Activated CD8-positive, alpha-beta memory T cell treated with anti-CD3 and anti-CD28 coated beads, Interleukin-2, amount 10 ng/mL, durations not matched to agents 7 days and 5 days (primary cell): ENCODE data around the gene WDR90. TPM values are rescaled to one million over a fixed set of nuclear protein-coding genes. Genes with fewer than 3 reads are reported as not detected.
"Not testable (repeated sequence)": the region's sequence is repeated elsewhere in the genome, so short reads cannot be mapped to it uniquely, and the experiment has no call there.

Experiments
- ATAC-seq: fragments of 150-1000 bp; cut with Tn5 transposase; one replicate; pipeline ENCODE4 v1.10.0; 2021; ENCODE audit warnings: moderate library complexity
- CTCF ChIA-PET: fragments of 350-600 bp; sonication (Branson Sonifier 250); formaldehyde crosslinking; loops from one replicate; lab custom pipeline; 2021; ENCODE audit warnings: antibody characterized with exemption; lab: Charles Lee
- DNase-seq: peaks from one replicate; pipeline ENCODE4 v3.0.0-alpha.2; 2020
- H3K27ac Mint-ChIP-seq: one replicate; pipeline ENCODE4 v1.8.0; 2021; ENCODE audit warnings: mild to moderate bottlenecking, mixed read lengths
- H3K27me3 Mint-ChIP-seq: one replicate; pipeline ENCODE4 v1.8.0; 2021; ENCODE audit warnings: mixed read lengths
- H3K36me3 Mint-ChIP-seq: one replicate; pipeline ENCODE4 v1.8.0; 2021; ENCODE audit warnings: mild to moderate bottlenecking, mixed read lengths
- H3K4me1 Mint-ChIP-seq: one replicate; pipeline ENCODE4 v1.8.0; 2021; ENCODE audit warnings: mixed read lengths
- H3K4me3 Mint-ChIP-seq: one replicate; pipeline ENCODE4 v1.8.0; 2021; ENCODE audit warnings: mild to moderate bottlenecking, moderate library complexity, mixed read lengths
- H3K9me3 Mint-ChIP-seq: one replicate; pipeline ENCODE4 v1.8.0; 2022; ENCODE audit warnings: low read depth, mixed read lengths
- total RNA-seq, 2 experiments: library from RNA; stranded (reverse); gene quantifications; one replicate each; pipeline ENCODE4 v1.2.3, GENCODE V29; 2021

Gene WDR90
- total RNA-seq, 2 experiments from 2014 or later = 74.7 to 108 TPM

- CTCF ChIA-PET = interaction anchor here (0.9 to 2.4 kb wide), 4 partner anchors 13 to 103 kb away, joined by 3 to 9 read pairs (median 4); partner anchors contain the start of gene RHOT2
- peaks cover 4% of the 10 kb centered on the region for H3K36me3 Mint-ChIP-seq
- DNase-seq (no peak), ATAC-seq (no peak)
- H3K9me3 Mint-ChIP-seq = no peaks in the 10 kb centered on the region
- peak overlapping the region; percentile 78 for H3K4me3 Mint-ChIP-seq
- H3K27ac Mint-ChIP-seq = no peak overlapping the region
- peaks cover 2% of the 10 kb centered on the region for H3K27me3 Mint-ChIP-seq
- H3K4me1 Mint-ChIP-seq = peaks cover 34% of the 10 kb centered on the region
Measured at GRCh38 chr16:681746-682427, 32.7 kb downstream of the WDR90 start.

GRCh38 chr16:682493-683395 is 33.6 kb downstream of the WDR90 start:
- Mint-ChIP-seq H3K27me3 (no peaks in the 10 kb centered on the region), H3K27ac (peak overlapping the region; percentile 73), H3K4me3 (peak overlapping the region; percentile 66), H3K9me3 (no peaks in the 10 kb centered on the region), H3K36me3 (peaks cover 7% of the 10 kb centered on the region), H3K4me1 (peaks cover 36% of the 10 kb centered on the region)
- no peak for DNase-seq
- no peak for ATAC-seq
- CTCF ChIA-PET = interaction anchor here (1.0 to 2.4 kb wide), 3 partner anchors 13 to 103 kb away, joined by 3 to 9 read pairs (median 4); partner anchors contain the start of gene RHOT2

GRCh38 chr16:683396-684070 is 34.4 kb downstream of the WDR90 start:
- Mint-ChIP-seq H3K27me3 (no peaks in the 10 kb centered on the region), H3K4me1 (peaks cover 36% of the 10 kb centered on the region)
- CTCF ChIA-PET = interaction anchor here (1.1 to 1.2 kb wide), 2 partner anchors 14 to 15 kb away, joined by 3 to 4 read pairs; partner anchors contain the start of gene RHOT2

GRCh38 chr16:684071-684794 is 35.1 kb downstream of the WDR90 start, which contains the start of gene JMJD8:
TSS of gene JMJD8 (minus strand) at chr16:684334. CDS start at chr16:684319, 15 bp downstream.
- CTCF ChIA-PET = interaction anchor here (0.6 to 1.2 kb wide), 3 partner anchors 14 to 31 kb away, joined by 3 to 4 read pairs (median 3); partner anchors contain the start of genes METRN and RHOT2
- peak; percentile 73 for ATAC-seq
- H3K36me3 Mint-ChIP-seq = peaks cover 7% of the 10 kb centered on the region
- peak; percentile 98 for DNase-seq
- peaks cover 41% of the 10 kb centered on the region for H3K4me1 Mint-ChIP-seq
- peak within 1 kb of the TSS; percentile 66 for H3K4me3 Mint-ChIP-seq
- H3K9me3 Mint-ChIP-seq = no peaks in the 10 kb centered on the region
- H3K27ac Mint-ChIP-seq = peak within 1 kb of the TSS; percentile 75
- H3K27me3 Mint-ChIP-seq = no peaks in the 10 kb centered on the region

More at GRCh38 chr16:683396-684070, 34.4 kb downstream of the WDR90 start:
- ATAC-seq (no peak), DNase-seq (no peak)
- Mint-ChIP-seq H3K36me3 (peaks cover 7% of the 10 kb centered on the region), H3K4me3 (peak overlapping the region; percentile 66), H3K27ac (peak overlapping the region; percentile 73), H3K9me3 (no peaks in the 10 kb centered on the region)

GRCh38 chr16:684961-685696 is 36.0 kb downstream of the WDR90 start:
- Mint-ChIP-seq H3K9me3 (no peaks in the 10 kb centered on the region), H3K4me3 (no peak overlapping the region), H3K4me1 (peaks cover 43% of the 10 kb centered on the region), H3K27ac (no peak overlapping the region), H3K36me3 (peaks cover 7% of the 10 kb centered on the region), H3K27me3 (no peaks in the 10 kb centered on the region)
- ATAC-seq (no peak), DNase-seq (no peak)
- CTCF ChIA-PET = interaction anchor here (1.1 to 1.4 kb wide), 4 partner anchors 11 to 48 kb away, joined by 3 to 4 read pairs (median 4); partner anchors contain the start of gene RHOT2

- Mint-ChIP-seq H3K27ac (no peak overlapping the region), H3K4me3 (no peak overlapping the region), H3K36me3 (peaks cover 7% of the 10 kb centered on the region), H3K9me3 (no peaks in the 10 kb centered on the region), H3K4me1 (peaks cover 46% of the 10 kb centered on the region), H3K27me3 (no peaks in the 10 kb centered on the region)
- DNase-seq = no peak
- CTCF ChIA-PET = interaction anchor here (0.5 to 1.4 kb wide), 3 partner anchors 11 to 49 kb away, joined by 3 to 4 read pairs (median 3); no protein-coding TSS in a partner anchor
- ATAC-seq = no peak
Measured at GRCh38 chr16:685967-686366, 36.8 kb downstream of the WDR90 start.

GRCh38 chr16:686459-687260 is 37.5 kb downstream of the WDR90 start:
- DNase-seq = no peak
- Mint-ChIP-seq H3K9me3 (no peaks in the 10 kb centered on the region), H3K27me3 (no peaks in the 10 kb centered on the region), H3K27ac (no peak overlapping the region), H3K4me1 (peaks cover 42% of the 10 kb centered on the region), H3K4me3 (no peak overlapping the region), H3K36me3 (peaks cover 6% of the 10 kb centered on the region)
- ATAC-seq = no peak
- CTCF ChIA-PET = interaction anchor here (0.5 to 1.4 kb wide), 4 partner anchors 10 to 278 kb away, joined by 3 to 4 read pairs (median 3); no protein-coding TSS in a partner anchor

- no peak for DNase-seq
- H3K4me3 Mint-ChIP-seq = no peak overlapping the region
- H3K27me3 Mint-ChIP-seq = peaks cover 4% of the 10 kb centered on the region
- peaks cover 36% of the 10 kb centered on the region for H3K4me1 Mint-ChIP-seq
- ATAC-seq = no peak
- no peak overlapping the region for H3K27ac Mint-ChIP-seq
- peaks cover 2% of the 10 kb centered on the region for H3K9me3 Mint-ChIP-seq
- CTCF ChIA-PET = interaction anchor here (1.2 kb wide), 1 partner anchor 278 kb away, joined by 3 read pairs; no protein-coding TSS in a partner anchor
- H3K36me3 Mint-ChIP-seq = peaks cover 4% of the 10 kb centered on the region
Measured at GRCh38 chr16:687499-687898, 38.3 kb downstream of the WDR90 start.

- Mint-ChIP-seq H3K27ac (peak overlapping the region; percentile 87), H3K4me3 (peak overlapping the region; percentile 84), H3K36me3 (peaks cover 4% of the 10 kb centered on the region), H3K27me3 (peaks cover 10% of the 10 kb centered on the region), H3K4me1 (peaks cover 28% of the 10 kb centered on the region), H3K9me3 (peaks cover 2% of the 10 kb centered on the region)
- CTCF ChIA-PET = interaction anchor here (0.8 to 1.6 kb wide), 7 partner anchors 9 to 33 kb away, joined by 3 to 6 read pairs (median 4); partner anchors contain the start of genes ANTKMT, RHOT2 and STUB1
- no peak for DNase-seq
- ATAC-seq = peak; percentile 2
Measured at GRCh38 chr16:689175-689897, 40.2 kb downstream of the WDR90 start.

GRCh38 chr16:691242-691641 is 42.1 kb downstream of the WDR90 start:
- Mint-ChIP-seq H3K27ac (peak overlapping the region; percentile 63), H3K4me1 (peaks cover 32% of the 10 kb centered on the region), H3K27me3 (peaks cover 13% of the 10 kb centered on the region), H3K4me3 (peak overlapping the region; percentile 53)
- H3K36me3 Mint-ChIP-seq, H3K9me3 Mint-ChIP-seq, ATAC-seq, DNase-seq: not testable (repeated sequence)
- CTCF ChIA-PET = interaction anchor here (1.5 kb wide), 1 partner anchor 21 kb away, joined by 6 read pairs; no protein-coding TSS in a partner anchor
